ENCODE results near the gene MRPS35. TPM values are rescaled to one million over a fixed set of nuclear protein-coding genes. Genes with fewer than 3 reads are reported as not detected.

Gene MRPS35
- total RNA-seq, 4 donors from 2014 or later = 25.7 to 61.8 (median 56.3) TPM

GRCh38 chr12:27797301-27798025 is 86.8 kb downstream of the MRPS35 start:
- 92 to 94% methylated on average over 20 to 24 of the region's 24 CpGs for WGBS, 2 donors
- H3K36me3 ChIP-seq = peaks cover 6 to 79% (median 10%) of the 10 kb centered on the region in 3 donors
- no peaks in the 10 kb centered on the region for H3K9me3 ChIP-seq
- intact Hi-C loops (cut with DNase I) = no loop called here
- H3K4me3 ChIP-seq = no peak overlapping the region
- no peak for DNase-seq
- no peak overlapping the region for H3K27ac ChIP-seq
- TF ChIP-seq, protein P1, sequence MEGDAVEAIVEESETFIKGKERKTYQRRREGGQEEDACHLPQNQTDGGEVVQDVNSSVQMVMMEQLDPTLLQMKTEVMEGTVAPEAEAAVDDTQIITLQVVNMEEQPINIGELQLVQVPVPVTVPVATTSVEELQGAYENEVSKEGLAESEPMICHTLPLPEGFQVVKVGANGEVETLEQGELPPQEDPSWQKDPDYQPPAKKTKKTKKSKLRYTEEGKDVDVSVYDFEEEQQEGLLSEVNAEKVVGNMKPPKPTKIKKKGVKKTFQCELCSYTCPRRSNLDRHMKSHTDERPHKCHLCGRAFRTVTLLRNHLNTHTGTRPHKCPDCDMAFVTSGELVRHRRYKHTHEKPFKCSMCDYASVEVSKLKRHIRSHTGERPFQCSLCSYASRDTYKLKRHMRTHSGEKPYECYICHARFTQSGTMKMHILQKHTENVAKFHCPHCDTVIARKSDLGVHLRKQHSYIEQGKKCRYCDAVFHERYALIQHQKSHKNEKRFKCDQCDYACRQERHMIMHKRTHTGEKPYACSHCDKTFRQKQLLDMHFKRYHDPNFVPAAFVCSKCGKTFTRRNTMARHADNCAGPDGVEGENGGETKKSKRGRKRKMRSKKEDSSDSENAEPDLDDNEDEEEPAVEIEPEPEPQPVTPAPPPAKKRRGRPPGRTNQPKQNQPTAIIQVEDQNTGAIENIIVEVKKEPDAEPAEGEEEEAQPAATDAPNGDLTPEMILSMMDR (IDR thresholded peaks at IDR 0.05) = no peak
- no peak for TF ChIP-seq POLR2A (IDR thresholded peaks at IDR 0.05)
- no peaks in the 10 kb centered on the region for H3K27me3 ChIP-seq
- H3K4me1 ChIP-seq = no peaks in the 10 kb centered on the region

DNA sequence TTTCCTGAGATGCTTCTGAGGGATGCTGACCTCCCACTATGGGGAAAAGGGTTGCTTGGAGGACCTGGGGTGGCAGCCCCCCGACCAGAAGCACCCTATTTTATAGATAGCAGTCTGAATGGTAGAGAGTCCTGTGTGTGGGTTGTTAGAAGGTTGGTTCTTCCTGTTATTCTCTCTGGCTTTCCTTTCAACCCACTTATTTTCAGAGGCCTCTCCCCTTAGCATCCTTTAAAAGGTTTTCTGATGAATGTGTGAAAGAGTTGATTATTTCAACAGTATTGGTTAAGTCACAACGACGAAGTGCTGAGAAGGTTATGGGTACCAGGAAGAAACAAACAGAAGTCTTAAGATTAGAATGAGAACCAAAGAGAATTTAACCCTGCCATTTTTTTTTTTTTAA is 90.2 kb downstream of the MRPS35 start:
- intact Hi-C loops (cut with DNase I) = no loop called here
- H3K4me3 ChIP-seq = no peak overlapping the region
- no peaks in the 10 kb centered on the region for H3K9me3 ChIP-seq
- peaks cover 0 to 45% (median 5%) of the 10 kb centered on the region in 3 donors for H3K36me3 ChIP-seq
- no peak for DNase-seq
- no peak overlapping the region for H3K27ac ChIP-seq
- TF ChIP-seq, protein P1 (IDR thresholded peaks at IDR 0.05) = no peak
- no peak for TF ChIP-seq POLR2A (IDR thresholded peaks at IDR 0.05)
- H3K27me3 ChIP-seq = peaks cover 0 to 2% (median 0%) of the 10 kb centered on the region in 4 donors
- no peaks in the 10 kb centered on the region for H3K4me1 ChIP-seq
- WGBS, 2 donors = 87 to 88% methylated on average over 3 of the region's 3 CpGs

GRCh38 chr12:27801630-27802029 is 91.0 kb downstream of the MRPS35 start:
- peaks cover 0 to 37% (median 5%) of the 10 kb centered on the region in 3 donors for H3K36me3 ChIP-seq
- H3K4me3 ChIP-seq = no peak overlapping the region
- DNase-seq = no peak
- TF ChIP-seq POLR2A (IDR thresholded peaks at IDR 0.05) = no peak
- TF ChIP-seq, protein P1 (IDR thresholded peaks at IDR 0.05) = no peak
- 87 to 92% methylated on average over 5 of the region's 5 CpGs for WGBS, 2 donors
- intact Hi-C loops (cut with DNase I) = no loop called here
- no peak overlapping the region for H3K27ac ChIP-seq
- H3K9me3 ChIP-seq = no peaks in the 10 kb centered on the region
- peaks cover 0 to 5% (median 0%) of the 10 kb centered on the region in 4 donors for H3K27me3 ChIP-seq
- no peaks in the 10 kb centered on the region for H3K4me1 ChIP-seq

- no peaks in the 10 kb centered on the region for H3K9me3 ChIP-seq
- intact Hi-C loops (cut with DNase I) = no loop called here
- TF ChIP-seq POLR2A (IDR thresholded peaks at IDR 0.05) = no peak
- TF ChIP-seq, protein P1 (IDR thresholded peaks at IDR 0.05) = no peak
- no peaks in the 10 kb centered on the region for H3K4me1 ChIP-seq
- DNase-seq = no peak
- H3K27ac ChIP-seq = no peak overlapping the region
- H3K36me3 ChIP-seq = peaks cover 0 to 28% (median 5%) of the 10 kb centered on the region in 3 donors
- 55% methylated on average over 4 of the region's 4 CpGs for WGBS, 2 donors
- peaks cover 0 to 5% (median 0%) of the 10 kb centered on the region in 4 donors for H3K27me3 ChIP-seq
- no peak overlapping the region for H3K4me3 ChIP-seq
These were observed 91.9 kb downstream of the MRPS35 start for GRCh38 chr12:27802511-27802910.

DNA sequence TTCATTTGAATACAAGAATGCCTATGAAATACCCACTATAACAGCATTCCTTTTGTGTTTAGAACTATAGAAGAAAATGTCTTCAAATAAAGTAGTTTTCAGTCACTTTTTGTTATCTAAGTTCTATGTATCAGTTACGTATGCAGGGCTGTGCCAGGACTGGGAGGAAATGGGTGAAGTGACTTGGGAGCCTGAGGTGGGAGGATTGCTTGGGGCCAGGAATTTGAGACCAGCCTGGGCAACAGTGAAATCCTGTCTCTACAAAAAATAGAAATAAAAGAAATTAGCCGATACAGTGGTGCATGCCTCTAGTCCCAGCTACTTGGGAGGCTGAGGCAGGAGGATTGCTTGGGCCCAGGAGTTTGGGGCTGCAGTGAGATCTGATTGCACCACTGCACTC is 92.3 kb downstream of the MRPS35 start:
- 91 to 93% methylated on average over 2 of the region's 2 CpGs for WGBS, 2 donors
- TF ChIP-seq, protein P1 (IDR thresholded peaks at IDR 0.05) = no peak
- no peak for TF ChIP-seq POLR2A (IDR thresholded peaks at IDR 0.05)

More for the DNA sequence above, 92.3 kb downstream of the MRPS35 start:
- Histone ChIP-seq H3K36me3 (peaks cover 0 to 24% (median 2%) of the 10 kb centered on the region in 3 donors), H3K27me3 (peaks cover 0 to 5% (median 0%) of the 10 kb centered on the region in 4 donors), H3K4me3 (no peak overlapping the region), H3K4me1 (no peaks in the 10 kb centered on the region), H3K27ac (no peak overlapping the region), H3K9me3 (no peaks in the 10 kb centered on the region)
- intact Hi-C loops (cut with DNase I) = no loop called here
- no peak for DNase-seq

Data from esophagus squamous epithelium (tissue), 5 donors.